Stomach (tissue), 9 donors: ENCODE results near the gene FTO. TPM values are rescaled to one million over a fixed set of nuclear protein-coding genes. Genes with fewer than 3 reads are reported as not detected.

Experiments used
- DNase-seq, 2 donors: peaks; one replicate each; pipeline versions ENCODE4 v3.0.0 to v3.0.0-alpha.2; 2013 to 2019
- H3K27ac ChIP-seq, 5 donors: fragments of 200-600 bp in 4 of 5; sonication (generic) in 4 of 5; one replicate each; pipeline ENCODE4 v1.5.1; 2013 to 2019; ENCODE audit warnings: mild to moderate bottlenecking in 1 of 5, moderate library complexity in 1 of 5
- H3K27me3 ChIP-seq, 3 donors: fragments of 200-600 bp; sonication (generic); one replicate each; pipeline ENCODE4 v1.5.1; 2017 to 2019; ENCODE audit warnings: mixed run types in 1 of 3
- H3K36me3 ChIP-seq, 4 donors: fragments of 200-600 bp; sonication (generic); 1 replicate in 3 of 4; 2 replicates in 1 of 4; pipeline ENCODE4 v1.5.1; 2016 to 2019
- H3K4me1 ChIP-seq, 4 donors: fragments of 200-600 bp; sonication (generic); one replicate each; pipeline ENCODE4 v1.5.1; 2016 to 2019
- H3K4me3 ChIP-seq, 4 donors: fragments of 200-600 bp; sonication (generic) in 3 of 4; one replicate each; pipeline ENCODE4 v1.5.1; 2016 to 2019; ENCODE audit warnings: mild to moderate bottlenecking in 1 of 4
- H3K9me3 ChIP-seq, 4 donors: fragments of 200-600 bp; sonication (generic); one replicate each; pipeline ENCODE4 v1.5.1; 2016 to 2019
- EP300 ChIP-seq: sonication (generic); formaldehyde crosslinking; IDR thresholded peaks from one replicate; pipeline ENCODE4 v1.6.1; 2017; ENCODE audit warnings: antibody characterized with exemption
- POLR2A ChIP-seq, 4 donors: fragments of 450-650 bp; IDR thresholded peaks; one replicate each; pipeline ENCODE4 v1.6.1; 2016; ENCODE audit warnings: antibody characterized with exemption in 4 of 4, control low read depth in 2 of 4, mild to moderate bottlenecking in 1 of 4, moderate library complexity in 1 of 4
- POLR2AphosphoS5 ChIP-seq, 3 donors: sonication (generic); formaldehyde crosslinking; IDR thresholded peaks; one replicate each; pipeline ENCODE4 v1.6.1; 2016; ENCODE audit warnings: antibody characterized with exemption in 3 of 3
- WGBS, 5 donors: extraction: QIAGEN DNeasy Blood & Tissue Kit in 3 of 5; methylation state at CpG; one replicate each; pipeline versions ENCODE4 v1.1.5 to v1.1.7; 2013 to 2018; 5-methylcytosine and 5-hydroxymethylcytosine counted together
- intact Hi-C: fragments of 100-400 bp; cut with DNase I; formaldehyde crosslinking; loops from one replicate; pipeline ENCODE4 v1.15.1; 2023; ENCODE audit warnings: low total_unique reads
- polyA plus RNA-seq, 3 donors: library from polyadenylated mRNA; stranded (reverse); fragments of 200-250 nt; gene quantifications; one replicate each; pipeline ENCODE4 v1.2.3, GENCODE V29; 2013
- total RNA-seq, 5 donors: library from RNA; depleted of rRNA; stranded (reverse); fragments of >200 nt; gene quantifications; one replicate each; pipeline versions ENCODE4 v1.1.0 to v1.2.3, GENCODE V29; 2014 to 2016
- TF ChIP-seq, protein P1 (sequence below), 7 experiments: fragments of 450-650 bp in 4 of 7; fragments of 200-600 bp in 3 of 7; sonication (generic) in 3 of 7; IDR thresholded peaks; one replicate each; pipeline ENCODE4 v1.5.1; 2016 to 2019; ENCODE audit warnings: antibody characterized with exemption in 7 of 7, control low read depth in 2 of 7, mild to moderate bottlenecking in 1 of 7
- donor health status: healthy with polysubstance abuse.
- donor health status: Bipolar disorder and iron deficiency.
- donor health status: healthy.

FTO gene
- total and polyA plus RNA-seq, 8 donors = 9.3 to 88.7 (median 24.6) TPM

- H3K36me3 ChIP-seq = no peaks in the 10 kb centered on the region
- H3K9me3 ChIP-seq = no peaks in the 10 kb centered on the region
- H3K4me3 ChIP-seq = no peak overlapping the region
- H3K4me1 ChIP-seq = peaks cover 0 to 12% (median 5%) of the 10 kb centered on the region in 4 donors
- DNase-seq = no peak
- TF ChIP-seq, protein P1, sequence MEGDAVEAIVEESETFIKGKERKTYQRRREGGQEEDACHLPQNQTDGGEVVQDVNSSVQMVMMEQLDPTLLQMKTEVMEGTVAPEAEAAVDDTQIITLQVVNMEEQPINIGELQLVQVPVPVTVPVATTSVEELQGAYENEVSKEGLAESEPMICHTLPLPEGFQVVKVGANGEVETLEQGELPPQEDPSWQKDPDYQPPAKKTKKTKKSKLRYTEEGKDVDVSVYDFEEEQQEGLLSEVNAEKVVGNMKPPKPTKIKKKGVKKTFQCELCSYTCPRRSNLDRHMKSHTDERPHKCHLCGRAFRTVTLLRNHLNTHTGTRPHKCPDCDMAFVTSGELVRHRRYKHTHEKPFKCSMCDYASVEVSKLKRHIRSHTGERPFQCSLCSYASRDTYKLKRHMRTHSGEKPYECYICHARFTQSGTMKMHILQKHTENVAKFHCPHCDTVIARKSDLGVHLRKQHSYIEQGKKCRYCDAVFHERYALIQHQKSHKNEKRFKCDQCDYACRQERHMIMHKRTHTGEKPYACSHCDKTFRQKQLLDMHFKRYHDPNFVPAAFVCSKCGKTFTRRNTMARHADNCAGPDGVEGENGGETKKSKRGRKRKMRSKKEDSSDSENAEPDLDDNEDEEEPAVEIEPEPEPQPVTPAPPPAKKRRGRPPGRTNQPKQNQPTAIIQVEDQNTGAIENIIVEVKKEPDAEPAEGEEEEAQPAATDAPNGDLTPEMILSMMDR (IDR thresholded peaks at IDR 0.05) = no peak
- TF ChIP-seq POLR2A (IDR thresholded peaks at IDR 0.05) (no peak), EP300 (no peak), POLR2AphosphoS5 (IDR thresholded peaks at IDR 0.05) (no peak)
- H3K27me3 ChIP-seq = no peaks in the 10 kb centered on the region
- intact Hi-C loops = no loop called here
- H3K27ac ChIP-seq = no peak overlapping the region
Measured at GRCh38 chr16:53905028-53905427, 201.1 kb downstream of the FTO start.

- H3K9me3 ChIP-seq = no peaks in the 10 kb centered on the region
- H3K36me3 ChIP-seq = no peaks in the 10 kb centered on the region
- intact Hi-C loops = no loop called here
- no peak overlapping the region for H3K4me3 ChIP-seq
- DNase-seq = no peak
- H3K27ac ChIP-seq = no peak overlapping the region
- TF ChIP-seq POLR2A (IDR thresholded peaks at IDR 0.05) = no peak
- H3K27me3 ChIP-seq = no peaks in the 10 kb centered on the region
- 65 to 78% (median 69%) methylated on average over 3 of the region's 3 CpGs for WGBS, 5 donors
- H3K4me1 ChIP-seq = peaks cover 0 to 29% (median 21%) of the 10 kb centered on the region in 4 donors
Measured at GRCh38 chr16:53908731-53909130, 204.8 kb downstream of the FTO start.

DNA sequence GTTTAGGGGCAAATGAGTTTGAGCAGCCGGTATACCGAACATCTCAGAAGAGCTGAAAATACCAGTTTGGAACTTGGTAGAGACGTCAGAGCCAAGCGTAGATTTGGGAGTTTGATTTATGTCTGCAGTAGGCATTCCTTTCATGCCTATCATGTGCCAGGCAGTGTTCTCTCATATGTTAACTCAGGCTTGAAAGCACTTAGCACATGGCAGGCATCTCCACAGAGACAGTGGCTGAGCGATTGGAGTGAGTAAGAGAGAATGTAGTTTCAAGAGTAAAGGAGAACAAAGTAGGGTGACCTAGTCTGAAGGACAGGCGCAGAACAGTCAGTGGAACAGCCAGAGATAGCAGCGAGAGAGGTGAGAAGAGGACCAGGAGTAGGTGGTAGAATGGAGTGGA lies 207.0 kb downstream of the FTO start:
- no peaks in the 10 kb centered on the region for H3K36me3 ChIP-seq
- no peak overlapping the region for H3K27ac ChIP-seq
- no peak overlapping the region for H3K4me3 ChIP-seq
- TF ChIP-seq, protein P1 (IDR thresholded peaks at IDR 0.05) = no peak
- no peak for TF ChIP-seq POLR2A (IDR thresholded peaks at IDR 0.05)
- no peak for TF ChIP-seq POLR2AphosphoS5 (IDR thresholded peaks at IDR 0.05)
- no peak for TF ChIP-seq EP300
- no peaks in the 10 kb centered on the region for H3K9me3 ChIP-seq
- H3K4me1 ChIP-seq = peaks cover 0 to 31% (median 21%) of the 10 kb centered on the region in 4 donors
- intact Hi-C loops = no loop called here
- no peaks in the 10 kb centered on the region for H3K27me3 ChIP-seq
- WGBS, 5 donors = 81 to 94% (median 93%) methylated on average over 7 of the region's 7 CpGs
- DNase-seq = no peak

GRCh38 chr16:53911513-53911912 lies 207.6 kb downstream of the FTO start:
- TF ChIP-seq, protein P1 (IDR thresholded peaks at IDR 0.05) = no peak
- no peak for TF ChIP-seq POLR2AphosphoS5 (IDR thresholded peaks at IDR 0.05)
- no peak for TF ChIP-seq POLR2A (IDR thresholded peaks at IDR 0.05)
- no peak for TF ChIP-seq EP300
- no peak overlapping the region for H3K27ac ChIP-seq
- peaks cover 0 to 31% (median 21%) of the 10 kb centered on the region in 4 donors for H3K4me1 ChIP-seq
- no peaks in the 10 kb centered on the region for H3K9me3 ChIP-seq
- no peak for DNase-seq
- intact Hi-C loops = no loop called here
- H3K36me3 ChIP-seq = no peaks in the 10 kb centered on the region
- H3K27me3 ChIP-seq = no peaks in the 10 kb centered on the region
- 47 to 69% (median 51%) methylated on average over 2 of the region's 2 CpGs for WGBS, 5 donors
- no peak overlapping the region for H3K4me3 ChIP-seq

DNA sequence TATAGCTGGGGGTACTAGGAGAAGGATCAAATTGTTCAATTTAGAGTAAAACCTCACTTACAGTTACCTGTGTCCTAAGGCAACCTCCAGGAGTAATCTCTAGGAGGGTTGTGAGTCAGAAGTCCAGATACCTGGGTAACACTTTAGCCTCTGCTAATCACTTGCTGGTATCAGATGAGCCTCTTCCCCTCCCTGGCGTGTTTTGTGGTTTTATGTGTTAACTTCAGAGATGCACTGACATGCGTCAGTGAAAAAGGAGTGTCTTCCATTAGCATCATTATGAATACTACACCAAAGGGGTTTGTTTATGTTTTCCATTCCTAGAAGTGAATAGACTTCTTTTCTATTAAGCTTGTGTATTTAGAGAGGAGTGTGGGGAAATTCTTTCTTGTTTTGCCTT lies 208.2 kb downstream of the FTO start:
- no peaks in the 10 kb centered on the region for H3K36me3 ChIP-seq
- TF ChIP-seq POLR2A (IDR thresholded peaks at IDR 0.05) (no peak), POLR2AphosphoS5 (IDR thresholded peaks at IDR 0.05) (no peak), EP300 (no peak)
- TF ChIP-seq, protein P1 (IDR thresholded peaks at IDR 0.05) = no peak
- WGBS, 5 donors = 55 to 80% (median 71%) methylated on average over 2 of the region's 2 CpGs
- no peak overlapping the region for H3K4me3 ChIP-seq
- H3K4me1 ChIP-seq = peaks cover 0 to 31% (median 21%) of the 10 kb centered on the region in 4 donors
- intact Hi-C loops = no loop called here
- no peak for DNase-seq
- no peaks in the 10 kb centered on the region for H3K27me3 ChIP-seq
- no peak overlapping the region for H3K27ac ChIP-seq
- no peaks in the 10 kb centered on the region for H3K9me3 ChIP-seq
